Measurements from ENCODE around the gene ZBTB20.

ZBTB20 gene

GRCh38 chr3:114471478-114471877 lies 675.6 kb downstream of the ZBTB20 start:
- no peak for DNase-seq (ENCODE audit: low spot score)

- DNase-seq (ENCODE audit: low spot score) = no peak
Observed at GRCh38 chr3:114469070-114469469, 678.0 kb downstream of the ZBTB20 start.

GRCh38 chr3:114466816-114467215 lies 680.3 kb downstream of the ZBTB20 start:
- no peak for DNase-seq (ENCODE audit: low spot score)

- DNase-seq (ENCODE audit: low spot score) = no peak
Observed at GRCh38 chr3:114466251-114466650, 680.8 kb downstream of the ZBTB20 start.

- no peak for DNase-seq (ENCODE audit: low spot score)
Observed at GRCh38 chr3:114464548-114464947, 682.5 kb downstream of the ZBTB20 start.

- no peak for DNase-seq (ENCODE audit: low spot score)
Observed at GRCh38 chr3:114462750-114463149, 684.3 kb downstream of the ZBTB20 start.

GRCh38 chr3:114460459-114460858 lies 686.6 kb downstream of the ZBTB20 start:
- no peak for DNase-seq (ENCODE audit: low spot score)

- no peak for DNase-seq (ENCODE audit: low spot score)
Observed at GRCh38 chr3:114456742-114457141, 690.3 kb downstream of the ZBTB20 start.

GRCh38 chr3:114455432-114455831 lies 691.7 kb downstream of the ZBTB20 start:
- no peak for DNase-seq (ENCODE audit: low spot score)

- no peak for DNase-seq (ENCODE audit: low spot score)
Observed at GRCh38 chr3:114454551-114455251, 692.4 kb downstream of the ZBTB20 start.

GRCh38 chr3:114453361-114453780 lies 693.7 kb downstream of the ZBTB20 start:
- DNase-seq (ENCODE audit: low spot score) = no peak

GRCh38 chr3:114452937-114453336 lies 694.2 kb downstream of the ZBTB20 start:
- DNase-seq (ENCODE audit: low spot score) = no peak

GRCh38 chr3:114452256-114452655 lies 694.8 kb downstream of the ZBTB20 start:
- DNase-seq (ENCODE audit: low spot score) = no peak

GRCh38 chr3:114451561-114452018 lies 695.5 kb downstream of the ZBTB20 start:
- DNase-seq (ENCODE audit: low spot score) = no peak

- no peak for DNase-seq (ENCODE audit: low spot score)
Observed at GRCh38 chr3:114451051-114451451, 696.0 kb downstream of the ZBTB20 start.

GRCh38 chr3:114450008-114450596 lies 697.0 kb downstream of the ZBTB20 start:
- DNase-seq (ENCODE audit: low spot score) = no peak

GRCh38 chr3:114449271-114450007 lies 697.6 kb downstream of the ZBTB20 start:
- no peak for DNase-seq (ENCODE audit: low spot score)

- no peak for DNase-seq (ENCODE audit: low spot score)
Observed at GRCh38 chr3:114447950-114448479, 699.1 kb downstream of the ZBTB20 start.

GRCh38 chr3:114447545-114447944 lies 699.5 kb downstream of the ZBTB20 start:
- DNase-seq (ENCODE audit: low spot score) = no peak

- DNase-seq (ENCODE audit: low spot score) = no peak
Observed at GRCh38 chr3:114446600-114446999, 700.5 kb downstream of the ZBTB20 start.

GRCh38 chr3:114445233-114445632 lies 701.9 kb downstream of the ZBTB20 start:
- no peak for DNase-seq (ENCODE audit: low spot score)

- no peak for DNase-seq (ENCODE audit: low spot score)
Observed at GRCh38 chr3:114444216-114444615, 702.9 kb downstream of the ZBTB20 start.

GRCh38 chr3:114442246-114442645 lies 704.8 kb downstream of the ZBTB20 start:
- DNase-seq (ENCODE audit: low spot score) = no peak

Data from hematopoietic multipotent progenitor cell treated with erythropoietin and hydrocortisone succinate and interleukin-3 and kit ligand, for 17 days (in vitro differentiated cells).